ENCODE results near the gene KDM6B. TPM values are rescaled to one million over a fixed set of nuclear protein-coding genes. Genes with fewer than 3 reads are reported as not detected.

KDM6B gene
- total and polyA plus RNA-seq, 9 of the 15 experiments (the other 6 are each of a cell fraction or from before 2014, with no cell fraction given): 0.01 to 22.9 (median 2.2) TPM

- TF ChIP-seq ZBTB12 (CRISPR knock-in tag; IDR thresholded peaks at IDR 0.05): no peak
- TF ChIP-seq IRF2 (CRISPR knock-in tag; IDR thresholded peaks at IDR 0.05): no peak
- TF ChIP-seq MEIS2 (IDR thresholded peaks at IDR 0.05; ENCODE audit: partially characterized antibody): no peak
- TF ChIP-seq PHTF2 (CRISPR knock-in tag; IDR thresholded peaks at IDR 0.05): no peak
- no peak for TF ChIP-seq NUFIP1 (IDR thresholded peaks at IDR 0.05; ENCODE audit: partially characterized antibody)
- no peak for TF ChIP-seq ZNF830 (CRISPR knock-in tag; IDR thresholded peaks at IDR 0.05)
- no peak for TF ChIP-seq RNF219 (CRISPR knock-in tag; IDR thresholded peaks at IDR 0.05)
- no peak for TF ChIP-seq THAP7 (CRISPR knock-in tag; IDR thresholded peaks at IDR 0.05)
- no peak for TF ChIP-seq BRF2 (IDR thresholded peaks at IDR 0.05; ENCODE audit: borderline replicate concordance, insufficient read depth, insufficient read length)
- no peak for TF ChIP-seq MYBL2 (IDR thresholded peaks at IDR 0.05; ENCODE audit: low read depth)
- no peak for TF ChIP-seq MYBL2 (CRISPR knock-in tag; IDR thresholded peaks at IDR 0.05; ENCODE audit: borderline replicate concordance)
- no peak for TF ChIP-seq CREB5 (CRISPR knock-in tag; IDR thresholded peaks at IDR 0.05)
- no peak for TF ChIP-seq DMBX1 (CRISPR knock-in tag; IDR thresholded peaks at IDR 0.05; ENCODE audit: borderline replicate concordance)
- TF ChIP-seq CCAR2 (IDR thresholded peaks at IDR 0.05; ENCODE audit: low read depth, low read length): no peak
- TF ChIP-seq ETS1 (conservative IDR thresholded peaks at IDR 0.05; ENCODE audit: control insufficient read depth, low read depth, low read length): peak; percentile 56; the same call in 1 of the 2 replicates
- no peak for TF ChIP-seq ZNF655 (CRISPR knock-in tag; IDR thresholded peaks at IDR 0.05)
- TF ChIP-seq CGGBP1 (CRISPR knock-in tag; IDR thresholded peaks at IDR 0.05): no peak
These were observed 10.5 kb downstream of the KDM6B start (continued) for GRCh38 chr17:7844292-7845154.

All from K562 (cell line).